Testis (tissue), 3 donors: ENCODE data around the gene DRGX. TPM values are rescaled to one million over a fixed set of nuclear protein-coding genes. Genes with fewer than 3 reads are reported as not detected.

ENCODE experiments used
- DNase-seq: peaks from one replicate; pipeline ENCODE4 v3.0.0-alpha.2; 2019
- H3K27ac ChIP-seq, 2 donors: fragments of 200-600 bp; sonication (generic); one replicate each; pipeline ENCODE4 v1.5.1; 2019
- H3K27me3 ChIP-seq: fragments of 200-600 bp; sonication (generic); one replicate; pipeline ENCODE4 v1.5.1; 2019
- H3K36me3 ChIP-seq: fragments of 200-600 bp; sonication (generic); one replicate; pipeline ENCODE4 v1.5.1; 2017; ENCODE audit warnings: low read depth; ENCODE audit errors: missing control alignments
- H3K4me1 ChIP-seq: fragments of 200-600 bp; sonication (generic); one replicate; pipeline ENCODE4 v1.5.1; 2019
- H3K4me3 ChIP-seq, 2 donors: fragments of 200-600 bp; sonication (generic); one replicate each; pipeline ENCODE4 v1.5.1; 2017 to 2019
- H3K9me3 ChIP-seq: fragments of 200-600 bp; sonication (generic); one replicate; pipeline ENCODE4 v1.5.1; 2017
- CTCF ChIP-seq, 3 experiments: fragments of 450-650 bp in 2 of 3; fragments of 200-600 bp in 1 of 3; sonication (generic) in 1 of 3; IDR thresholded peaks; one replicate each; pipeline ENCODE4 v1.5.1; 2016 to 2019; ENCODE audit warnings: antibody characterized with exemption in 3 of 3, mild to moderate bottlenecking in 2 of 3, moderate library complexity in 1 of 3
- POLR2A ChIP-seq: fragments of 450-650 bp; IDR thresholded peaks from one replicate; pipeline ENCODE4 v1.6.1; 2017; ENCODE audit warnings: antibody characterized with exemption, mild to moderate bottlenecking, moderate library complexity
- WGBS, 2 donors: methylation state at CpG; one replicate each; pipeline ENCODE4 v1.1.5; 2018; 5-methylcytosine and 5-hydroxymethylcytosine counted together
- intact Hi-C: fragments of 100-400 bp; cut with DNase I; formaldehyde crosslinking; loops from one replicate; pipeline ENCODE4 v1.15.1; 2023; ENCODE audit warnings: low total_unique reads
- polyA plus RNA-seq: library from polyadenylated mRNA; stranded (reverse); fragments of 350-450 nt; fragmentation: Illumina TruSeq; extraction: RNeasy Lipid Tissue Mini Kit (QIAGEN cat#74804); gene quantifications from one replicate; pipeline ENCODE4 v1.2.3, GENCODE V29; 2014; ENCODE audit warnings: low read depth, low replicate concordance; ENCODE audit not compliant: insufficient read depth
- total RNA-seq, 2 donors: library from RNA; depleted of rRNA; stranded (reverse); fragments of >200 nt; gene quantifications; one replicate each; pipeline ENCODE4 v1.2.3, GENCODE V29; 2016

DRGX gene
- total and polyA plus RNA-seq, 3 donors from 2014 or later, result 0.33 TPM; not detected in 2

- Histone ChIP-seq H3K4me3 (no peak overlapping the region), H3K36me3 (no peaks in the 10 kb centered on the region), H3K9me3 (no peaks in the 10 kb centered on the region), H3K4me1 (no peaks in the 10 kb centered on the region), H3K27ac (no peak overlapping the region), H3K27me3 (no peaks in the 10 kb centered on the region)
- no peak for DNase-seq
- WGBS, 2 donors, result 76 to 79% methylated on average over 17 to 22 of the region's 22 CpGs
- TF ChIP-seq CTCF (IDR thresholded peaks at IDR 0.05), result no peak
- intact Hi-C loops, result no loop called here
These were observed 9.7 kb downstream of the DRGX start for GRCh38 chr10:49385939-49386922.

GRCh38 chr10:49384268-49384953, 11.5 kb downstream of the DRGX start:
- no peaks in the 10 kb centered on the region for H3K27me3 ChIP-seq
- DNase-seq, result no peak

GRCh38 chr10:49383853-49384252, 12.0 kb downstream of the DRGX start:
- intact Hi-C loops, result no loop called here
- WGBS, 2 donors, result 81 to 85% methylated on average over 2 to 4 of the region's 4 CpGs
- H3K4me1 ChIP-seq, result no peaks in the 10 kb centered on the region
- H3K36me3 ChIP-seq, result no peaks in the 10 kb centered on the region
- no peak for DNase-seq
- H3K4me3 ChIP-seq, result no peak overlapping the region
- no peaks in the 10 kb centered on the region for H3K27me3 ChIP-seq
- TF ChIP-seq CTCF (IDR thresholded peaks at IDR 0.05) (no peak), POLR2A (no peak)
- no peak overlapping the region for H3K27ac ChIP-seq
- H3K9me3 ChIP-seq, result no peaks in the 10 kb centered on the region

More at GRCh38 chr10:49384268-49384953, 11.5 kb downstream of the DRGX start:
- Histone ChIP-seq H3K27ac (no peak overlapping the region), H3K4me1 (no peaks in the 10 kb centered on the region), H3K4me3 (no peak overlapping the region), H3K36me3 (no peaks in the 10 kb centered on the region), H3K9me3 (no peaks in the 10 kb centered on the region)
- TF ChIP-seq CTCF (IDR thresholded peaks at IDR 0.05), result no peak
- TF ChIP-seq POLR2A, result no peak
- 71 to 74% methylated on average over 13 to 16 of the region's 16 CpGs for WGBS, 2 donors
- intact Hi-C loops, result no loop called here

- Histone ChIP-seq H3K4me1 (no peaks in the 10 kb centered on the region), H3K27ac (no peak overlapping the region), H3K27me3 (no peaks in the 10 kb centered on the region), H3K36me3 (no peaks in the 10 kb centered on the region), H3K4me3 (no peak overlapping the region), H3K9me3 (no peaks in the 10 kb centered on the region)
- intact Hi-C loops, result no loop called here
- 93 to 95% methylated on average over 5 of the region's 5 CpGs for WGBS, 2 donors
- TF ChIP-seq POLR2A (no peak), CTCF (IDR thresholded peaks at IDR 0.05) (no peak)
- no peak for DNase-seq
These were observed 13.1 kb downstream of the DRGX start for GRCh38 chr10:49382826-49383225.
